BE2C (cell line): ENCODE measurements around the gene FAM111B.
"Not testable (repeated sequence)": the region's sequence is repeated elsewhere in the genome, so short reads cannot be mapped to it uniquely, and the experiment has no call there.

Experiments used
- DNase-seq: peaks from one replicate; pipeline ENCODE4 v3.0.0-alpha.2; 2020
- H3K27me3 ChIP-seq: fragments of 250-450 bp; sonication (Bioruptor Pico); 2 replicates; pipeline ENCODE4 v1.5.1; 2020; ENCODE audit warnings: mild to moderate bottlenecking
- H3K36me3 ChIP-seq: fragments of 250-450 bp; sonication (Bioruptor Pico); 2 replicates; pipeline ENCODE4 v1.5.1; 2020; ENCODE audit warnings: mild to moderate bottlenecking
- H3K4me1 ChIP-seq: fragments of 250-450 bp; sonication (Bioruptor Pico); 2 replicates; pipeline ENCODE4 v1.5.1; 2020
- H3K4me3 ChIP-seq: 2 replicates; pipeline ENCODE4 v1.5.1; 2011; ENCODE audit warnings: low read depth, low read length
- H3K9me3 ChIP-seq: fragments of 250-450 bp; sonication (Bioruptor Pico); 2 replicates; pipeline ENCODE4 v1.5.1; 2020
- CTCF ChIP-seq: IDR thresholded peaks from 2 replicates; pipeline ENCODE4 v1.5.1; 2012; ENCODE audit warnings: mild to moderate bottlenecking, low read depth, low read length

FAM111B gene

GRCh38 chr11:59115553-59115952 lies 8.5 kb downstream of the FAM111B start:
- no peak for DNase-seq
- no peaks in the 10 kb centered on the region for H3K9me3 ChIP-seq
- no peaks in the 10 kb centered on the region for H3K4me1 ChIP-seq
- no peak overlapping the region for H3K4me3 ChIP-seq
- no peak for TF ChIP-seq CTCF
- H3K27me3 ChIP-seq, result no peaks in the 10 kb centered on the region
- H3K36me3 ChIP-seq, result no peaks in the 10 kb centered on the region

GRCh38 chr11:59117774-59118173 lies 10.7 kb downstream of the FAM111B start:
- H3K36me3 ChIP-seq, result no peaks in the 10 kb centered on the region
- H3K4me3 ChIP-seq, result no peak overlapping the region
- H3K27me3 ChIP-seq, result no peaks in the 10 kb centered on the region
- H3K9me3 ChIP-seq, result no peaks in the 10 kb centered on the region
- no peaks in the 10 kb centered on the region for H3K4me1 ChIP-seq
- no peak for DNase-seq
- TF ChIP-seq CTCF, result no peak

- H3K4me1 ChIP-seq, result no peaks in the 10 kb centered on the region
- no peak overlapping the region for H3K4me3 ChIP-seq
- no peaks in the 10 kb centered on the region; the same call in 1 of the 2 replicates for H3K36me3 ChIP-seq
- no peaks in the 10 kb centered on the region for H3K27me3 ChIP-seq
- H3K9me3 ChIP-seq, result no peaks in the 10 kb centered on the region
- no peak for DNase-seq
- TF ChIP-seq CTCF, result no peak
Observed at GRCh38 chr11:59119826-59120225, 12.8 kb downstream of the FAM111B start.

GRCh38 chr11:59135648-59136461 lies 28.8 kb downstream of the FAM111B start:
- Histone ChIP-seq H3K9me3 (no peaks in the 10 kb centered on the region), H3K27me3 (no peaks in the 10 kb centered on the region), H3K4me1 (no peaks in the 10 kb centered on the region), H3K4me3 (no peak overlapping the region), H3K36me3 (no peaks in the 10 kb centered on the region)
- peak; percentile 85 for TF ChIP-seq CTCF
- DNase-seq, result peak; percentile 72

GRCh38 chr11:59136551-59136950 lies 29.5 kb downstream of the FAM111B start:
- not testable (repeated sequence) for H3K9me3 ChIP-seq, H3K27me3 ChIP-seq, H3K4me3 ChIP-seq, DNase-seq, H3K4me1 ChIP-seq, H3K36me3 ChIP-seq

- no peak for DNase-seq
- H3K4me1 ChIP-seq, result no peaks in the 10 kb centered on the region
- H3K9me3 ChIP-seq, result no peaks in the 10 kb centered on the region
- no peak for TF ChIP-seq CTCF
- no peaks in the 10 kb centered on the region for H3K27me3 ChIP-seq
- H3K36me3 ChIP-seq, result no peaks in the 10 kb centered on the region
- no peak overlapping the region for H3K4me3 ChIP-seq
Observed at GRCh38 chr11:59137190-59137589, 30.2 kb downstream of the FAM111B start.
